ENCODE measurements around the gene STAT5B. TPM values are rescaled to one million over a fixed set of nuclear protein-coding genes. Genes with fewer than 3 reads are reported as not detected.

STAT5B gene
- polyA plus RNA-seq, 10 donors = 30.4 to 51.6 (median 40.3) TPM

Other genes with a start within 250 kb of the STAT5B start
- 1 to 10 TPM in 6 of 10 donors, under 1 TPM in 4; 0.87 to 1.7 (median 1.0) TPM for gene C17orf113, start 225.8 kb downstream of the STAT5B start, polyA plus RNA-seq (ENCODE audit: insufficient read length in 10 of 10)
- gene ZNF385C, start 177.9 kb downstream of the STAT5B start, polyA plus RNA-seq (ENCODE audit: insufficient read length in 10 of 10) = 10 to 100 TPM in 2 of 10 donors, 1 to 10 TPM in 8; 4.3 to 16.1 (median 7.8) TPM
- 1 to 10 TPM; 3.7 to 8.7 (median 5.2) TPM for gene DHX58, start 163.7 kb downstream of the STAT5B start, polyA plus RNA-seq (ENCODE audit: insufficient read length in 10 of 10)
- gene KAT2A, start 155.0 kb downstream of the STAT5B start, polyA plus RNA-seq (ENCODE audit: insufficient read length in 10 of 10) = 10 to 100 TPM; 28.7 to 62.9 (median 44.1) TPM
- under 1 TPM in 9 of 10 donors, not detected in 1; 0.11 to 0.38 (median 0.21) TPM for gene HSPB9, start 153.6 kb downstream of the STAT5B start, polyA plus RNA-seq (ENCODE audit: insufficient read length in 10 of 10)
- gene RAB5C, start 121.4 kb downstream of the STAT5B start, polyA plus RNA-seq (ENCODE audit: insufficient read length in 10 of 10) = 10 to 100 TPM; 49.8 to 89.5 (median 63.1) TPM
- under 1 TPM in 3 of 10 donors, not detected in 7; 0.03 to 0.06 (median 0.05) TPM for gene KCNH4, start 95.2 kb downstream of the STAT5B start, polyA plus RNA-seq (ENCODE audit: insufficient read length in 10 of 10)
- gene HCRT, start 90.9 kb downstream of the STAT5B start, polyA plus RNA-seq (ENCODE audit: insufficient read length in 10 of 10) = under 1 TPM in 1 of 10 donors, not detected in 9; 0.27 TPM
- 10 to 100 TPM in 5 of 10 donors, 1 to 10 TPM in 5; 8.4 to 12.9 (median 10.2) TPM for gene GHDC, start 81.9 kb downstream of the STAT5B start, polyA plus RNA-seq (ENCODE audit: insufficient read length in 10 of 10)
- 10 to 100 TPM; 13.5 to 19.9 (median 16.0) TPM for gene STAT5A, start 12.1 kb upstream of the STAT5B start, polyA plus RNA-seq (ENCODE audit: insufficient read length in 10 of 10)
- 10 to 100 TPM; 40.2 to 62.7 (median 49.9) TPM for gene STAT3, start 112.1 kb upstream of the STAT5B start, polyA plus RNA-seq (ENCODE audit: insufficient read length in 10 of 10)
- 100 to 1,000 TPM; 231 to 303 (median 258) TPM for gene CAVIN1, start 146.9 kb upstream of the STAT5B start, polyA plus RNA-seq (ENCODE audit: insufficient read length in 10 of 10)
- 10 to 100 TPM; 16.9 to 39.2 (median 21.5) TPM for gene ATP6V0A1, start 182.5 kb upstream of the STAT5B start, polyA plus RNA-seq (ENCODE audit: insufficient read length in 10 of 10)

Measured in muscle of back (tissue), 10 donors.